Caco-2 (cell line): Measurements from ENCODE around the gene FGD2. TPM values are rescaled to one million over a fixed set of nuclear protein-coding genes. Genes with fewer than 3 reads are reported as not detected.

ENCODE experiments used
- BruUV-seq: library from RNA; stranded (reverse); fragments of 400-500 nt; replicated peaks from 2 replicates; lab custom pipeline; 2021; lab: Mats Ljungman, UMichigan
- CTCF ChIA-PET: fragments of 300-600 bp; sonication (Branson Sonifier 250); formaldehyde crosslinking; loops from one replicate; lab custom pipeline; 2022; ENCODE audit warnings: antibody characterized with exemption; lab: Charles Lee
- POLR2A ChIA-PET: fragments of 300-600 bp; sonication (Branson Sonifier 250); formaldehyde crosslinking; loops from one replicate; lab custom pipeline; 2022; ENCODE audit warnings: antibody characterized with exemption; lab: Charles Lee
- DNase-seq, 2 experiments: peaks; one replicate each; pipeline versions ENCODE4 v3.0.0 to v3.0.0-alpha.2; 2020 to 2022
- H3K27me3 ChIP-seq: replicated peaks from 2 replicates; pipeline ENCODE4 v1.6.0; 2011; ENCODE audit warnings: low read length; ENCODE audit not compliant: control insufficient read depth, insufficient read depth
- H3K36me3 ChIP-seq: 2 replicates; pipeline ENCODE4 v1.5.1; 2011; ENCODE audit warnings: low read length; ENCODE audit not compliant: control insufficient read depth, insufficient read depth
- H3K4me1 ChIP-seq: fragments of 250-450 bp; sonication (Bioruptor Pico); 2 replicates; pipeline ENCODE4 v1.5.1; 2020; ENCODE audit warnings: mild to moderate bottlenecking
- H3K4me3 ChIP-seq: 2 replicates; pipeline ENCODE4 v1.5.1; 2011; ENCODE audit warnings: low read depth, mild to moderate bottlenecking, control low read depth, low read length
- H3K9me3 ChIP-seq: fragments of 250-450 bp; sonication (Bioruptor Pico); 2 replicates; pipeline ENCODE4 v1.5.1; 2020; ENCODE audit warnings: mild to moderate bottlenecking, moderate library complexity
- H3K27ac Mint-ChIP-seq: one replicate; pipeline ENCODE4 v1.8.0; 2022; ENCODE audit warnings: mixed read lengths; ENCODE audit not compliant: unreplicated experiment
- H3K27me3 Mint-ChIP-seq: one replicate; pipeline ENCODE4 v1.8.0; 2022; ENCODE audit warnings: mixed read lengths; ENCODE audit not compliant: insufficient read depth, unreplicated experiment
- H3K36me3 Mint-ChIP-seq: one replicate; pipeline ENCODE4 v1.8.0; 2022; ENCODE audit warnings: mild to moderate bottlenecking, mixed read lengths; ENCODE audit not compliant: insufficient read depth, unreplicated experiment
- H3K4me1 Mint-ChIP-seq: one replicate; pipeline ENCODE4 v1.8.0; 2022; ENCODE audit warnings: low read depth, mixed read lengths; ENCODE audit not compliant: unreplicated experiment
- H3K4me3 Mint-ChIP-seq: one replicate; pipeline ENCODE4 v1.8.0; 2022; ENCODE audit warnings: mild to moderate bottlenecking, moderate library complexity, mixed read lengths; ENCODE audit not compliant: unreplicated experiment
- H3K9me3 Mint-ChIP-seq: one replicate; pipeline ENCODE4 v1.8.0; 2022; ENCODE audit warnings: mixed read lengths; ENCODE audit not compliant: unreplicated experiment
- CTCF ChIP-seq, 2 experiments: fragments of 200-600 bp in 1 of 2; IDR thresholded peaks; 1 replicate in 1 of 2; 2 replicates in 1 of 2; pipeline versions ENCODE4 v1.5.1 to v1.8.0; 2011 to 2022; ENCODE audit warnings: antibody characterized with exemption in 1 of 2, control low read depth in 1 of 2, inconsistent platforms in 1 of 2, low read depth in 1 of 2, low read length in 1 of 2, mild to moderate bottlenecking in 1 of 2, moderate library complexity in 1 of 2; ENCODE audit not compliant: insufficient read depth in 1 of 2, severe bottlenecking in 1 of 2, unreplicated experiment in 1 of 2
- intact Hi-C: fragments of 100-400 bp; cut with micrococcal nuclease; formaldehyde crosslinking; loops from one replicate; pipeline ENCODE4 v1.10.0; 2022; ENCODE audit not compliant: unreplicated experiment
- total RNA-seq: library from RNA; stranded (reverse); gene quantifications from 2 replicates; pipeline ENCODE4 v1.2.3, GENCODE V29; 2022

FGD2 gene
- total RNA-seq, 1 experiment from 2014 or later = not detected

GRCh38 chr6:37029249-37029971, 24.0 kb downstream of the FGD2 start:
- Histone ChIP-seq H3K27me3 (no peaks in the 10 kb centered on the region), H3K4me1 (no peaks in the 10 kb centered on the region), H3K9me3 (0 out of 2 replicates have a peak, but pooled peaks cover 4% of the 10 kb centered on the region), H3K4me3 (no peak overlapping the region), H3K36me3 (no peaks in the 10 kb centered on the region)
- ChIA-PET POLR2A (no interaction called here), CTCF (interaction anchor here (0.6 to 10.4 kb wide), 8 partner anchors 11 to 183 kb away, joined by 3 to 163 read pairs (median 6); no protein-coding TSS in a partner anchor)
- Mint-ChIP-seq H3K4me3 (no peak overlapping the region), H3K27me3 (no peaks in the 10 kb centered on the region), H3K27ac (no peak overlapping the region), H3K36me3 (no peaks in the 10 kb centered on the region), H3K4me1 (peaks cover 7% of the 10 kb centered on the region), H3K9me3 (no peaks in the 10 kb centered on the region)
- TF ChIP-seq CTCF (IDR thresholded peaks at IDR 0.05; ENCODE audit: insufficient read depth in 1 of 2, low read depth in 1 of 2, low read length in 1 of 2, severe bottlenecking in 1 of 2, unreplicated experiment in 1 of 2) = peak; percentile 77 to 78
- DNase-seq = peak; percentile 78 to 80
- intact Hi-C loops = loop anchor here (1.0 kb wide), 2 partner anchors 143 to 181 kb away; no protein-coding TSS in a partner anchor
- BruUV-seq = no TSS peak

GRCh38 chr6:37030599-37030998, 25.1 kb downstream of the FGD2 start:
- CTCF ChIA-PET = interaction anchor here (0.6 to 10.4 kb wide), 5 partner anchors 20 to 179 kb away, joined by 3 to 163 read pairs (median 5); no protein-coding TSS in a partner anchor
- H3K4me3 Mint-ChIP-seq = no peak overlapping the region
- POLR2A ChIA-PET = no interaction called here
- H3K9me3 Mint-ChIP-seq = no peaks in the 10 kb centered on the region
- Histone ChIP-seq H3K4me3 (no peak overlapping the region), H3K36me3 (no peaks in the 10 kb centered on the region), H3K27me3 (no peaks in the 10 kb centered on the region), H3K9me3 (0 out of 2 replicates have a peak, but pooled peaks cover 4% of the 10 kb centered on the region), H3K4me1 (no peaks in the 10 kb centered on the region)
- H3K36me3 Mint-ChIP-seq = no peaks in the 10 kb centered on the region
- DNase-seq = no peak
- intact Hi-C loops = no loop called here
- H3K27ac Mint-ChIP-seq = no peak overlapping the region
- no peaks in the 10 kb centered on the region for H3K27me3 Mint-ChIP-seq
- no peak for TF ChIP-seq CTCF (IDR thresholded peaks at IDR 0.05; ENCODE audit: insufficient read depth in 1 of 2, low read depth in 1 of 2, low read length in 1 of 2, severe bottlenecking in 1 of 2, unreplicated experiment in 1 of 2)
- no peaks in the 10 kb centered on the region for H3K4me1 Mint-ChIP-seq
- no TSS peak for BruUV-seq

- Histone ChIP-seq H3K9me3 (0 out of 2 replicates have a peak, but pooled peaks cover 4% of the 10 kb centered on the region), H3K36me3 (no peaks in the 10 kb centered on the region), H3K4me1 (no peaks in the 10 kb centered on the region), H3K27me3 (no peaks in the 10 kb centered on the region), H3K4me3 (no peak overlapping the region)
- H3K4me1 Mint-ChIP-seq = no peaks in the 10 kb centered on the region
- no peak overlapping the region for H3K4me3 Mint-ChIP-seq
- no peaks in the 10 kb centered on the region for H3K36me3 Mint-ChIP-seq
- no peaks in the 10 kb centered on the region for H3K9me3 Mint-ChIP-seq
- no peak for DNase-seq
- ChIA-PET CTCF (interaction anchor here (1.7 kb wide), 2 partner anchors 9 to 14 kb away, joined by 5 read pairs; no protein-coding TSS in a partner anchor), POLR2A (no interaction called here)
- intact Hi-C loops = no loop called here
- BruUV-seq = no TSS peak
- H3K27me3 Mint-ChIP-seq = no peaks in the 10 kb centered on the region
- H3K27ac Mint-ChIP-seq = no peak overlapping the region
- TF ChIP-seq CTCF (IDR thresholded peaks at IDR 0.05; ENCODE audit: insufficient read depth in 1 of 2, low read depth in 1 of 2, low read length in 1 of 2, severe bottlenecking in 1 of 2, unreplicated experiment in 1 of 2) = no peak
Measured at GRCh38 chr6:37032239-37032638, 26.8 kb downstream of the FGD2 start.
